ENCODE data around the gene GNAI1.

GRCh38 chr7:80128918-80129317 lies 5.7 kb upstream of the GNAI1 start:
- TF ChIP-seq CTCF (conservative IDR thresholded peaks at IDR 0.05) (no peak), ZFX (IDR thresholded peaks at IDR 0.05) (no peak)
